ENCODE measurements around the gene PGS1.

The PGS1 gene

DNA sequence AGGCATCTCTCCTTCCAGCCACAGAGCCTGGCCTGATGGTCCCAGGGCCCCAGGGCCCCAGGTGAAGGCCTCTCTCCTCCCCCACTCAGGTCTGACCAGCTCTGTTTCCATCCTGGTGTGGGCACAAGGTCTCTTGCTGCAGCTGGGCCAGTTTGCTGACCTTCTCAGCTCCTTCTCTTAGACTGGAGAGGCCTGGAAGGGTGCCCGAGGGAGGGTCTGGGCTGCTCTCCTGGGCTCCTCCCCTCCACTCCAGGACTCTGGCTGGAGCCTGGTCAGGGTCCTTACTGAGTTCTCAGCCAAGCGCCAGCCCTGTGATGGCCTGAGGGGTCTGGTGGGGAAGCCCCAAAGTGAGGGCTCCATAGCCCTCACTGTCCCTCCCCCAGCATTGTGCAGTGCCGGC lies 31.0 kb upstream of the PGS1 start:
- DNase-seq = no peak

DNA sequence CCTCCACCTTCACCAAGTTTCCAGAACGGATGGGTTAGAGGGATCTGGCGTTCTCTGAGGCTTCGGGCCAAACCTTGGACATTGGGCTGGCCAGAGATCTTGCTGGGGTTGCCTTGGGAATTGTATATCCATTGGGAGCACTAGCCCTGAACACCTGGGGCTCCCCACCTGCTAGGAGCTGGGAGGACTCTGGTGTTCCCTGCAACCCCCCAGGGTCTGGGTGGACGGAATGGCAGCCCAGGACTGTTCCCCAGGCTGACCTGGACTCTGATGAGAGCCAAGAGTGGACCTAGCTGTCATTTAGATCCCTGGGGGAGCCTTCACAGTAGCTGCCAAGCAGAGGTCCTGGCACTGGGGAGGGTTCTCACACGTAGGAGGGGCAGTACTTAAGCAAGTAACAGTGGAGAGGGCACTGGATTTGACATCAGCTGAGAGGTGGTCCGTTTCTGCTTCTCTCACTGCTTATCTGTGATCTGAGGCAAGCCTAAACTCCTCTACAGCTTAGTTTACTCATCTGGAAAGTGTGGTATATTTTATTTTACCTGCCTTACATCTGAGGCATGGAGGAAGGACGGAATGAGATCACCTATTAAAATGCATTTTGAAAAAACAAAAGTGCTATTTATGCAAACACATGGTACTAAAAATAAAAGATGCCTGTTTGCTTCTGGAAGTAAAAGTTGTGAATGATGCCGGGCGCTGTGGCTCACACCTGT lies 30.2 kb upstream of the PGS1 start:
- DNase-seq = no peak

DNA sequence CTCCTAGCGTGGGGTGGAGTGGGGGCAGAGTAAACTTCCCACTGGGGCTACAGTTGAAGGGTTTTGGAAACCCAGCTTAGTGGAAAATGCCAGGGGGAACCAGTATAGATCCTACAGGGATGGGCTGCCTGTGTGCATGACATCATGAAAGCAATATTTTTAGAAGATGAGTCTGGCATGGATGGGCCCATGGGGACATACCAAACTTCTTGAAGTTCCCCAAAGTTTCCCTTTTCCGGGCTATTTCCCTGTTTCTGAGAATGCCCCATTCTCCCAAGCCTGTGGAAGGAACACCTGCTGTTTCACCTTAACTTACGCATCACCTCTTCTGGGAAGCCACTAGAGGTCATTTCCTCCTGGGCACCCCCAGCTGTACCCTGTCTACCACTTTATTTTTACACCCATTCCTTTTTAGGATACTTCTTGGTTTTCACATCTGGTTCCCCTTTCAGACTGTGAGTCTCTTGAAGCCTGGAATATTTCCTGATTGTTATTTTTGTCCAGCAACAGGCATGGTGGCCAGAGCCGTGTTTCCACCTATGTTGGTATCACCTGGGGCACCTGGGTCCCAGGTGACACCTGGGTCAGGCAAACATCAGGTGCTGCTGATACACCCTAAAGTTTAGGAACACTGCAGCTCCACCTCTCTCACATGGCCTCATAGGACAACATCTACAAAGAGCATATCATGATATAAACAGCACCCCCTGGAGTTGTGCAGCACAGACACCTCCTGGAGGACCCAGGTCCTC lies 28.4 kb upstream of the PGS1 start:
- DNase-seq = no peak

DNA sequence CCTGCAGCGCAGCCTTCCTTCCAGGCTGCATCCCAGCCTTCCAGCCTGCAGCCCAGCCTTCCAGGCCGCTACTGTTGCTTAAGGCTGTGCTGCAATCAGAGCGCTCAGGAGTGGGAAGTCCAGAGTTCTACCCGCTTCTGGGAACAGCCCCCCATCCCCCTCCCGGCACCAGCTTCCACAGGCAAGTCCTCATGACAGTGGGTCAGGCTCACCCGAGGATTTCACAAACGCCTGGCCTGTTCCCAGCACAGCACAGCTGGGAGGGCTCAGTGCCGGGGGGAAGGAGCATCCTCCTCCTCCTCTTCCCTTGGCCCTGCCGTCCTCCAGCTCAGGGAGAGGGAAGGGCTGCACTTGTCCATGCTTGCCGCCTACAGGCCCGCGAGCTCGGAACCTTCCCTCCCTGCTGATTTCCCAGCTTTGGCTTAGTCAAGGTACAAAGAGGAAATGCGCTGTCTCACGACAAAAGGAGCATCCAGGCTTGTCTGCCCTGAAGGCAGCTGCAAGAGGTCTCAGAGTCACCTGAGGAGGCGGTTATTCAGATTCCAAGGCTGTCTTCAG lies 26.9 kb upstream of the PGS1 start:
- DNase-seq = no peak

DNA sequence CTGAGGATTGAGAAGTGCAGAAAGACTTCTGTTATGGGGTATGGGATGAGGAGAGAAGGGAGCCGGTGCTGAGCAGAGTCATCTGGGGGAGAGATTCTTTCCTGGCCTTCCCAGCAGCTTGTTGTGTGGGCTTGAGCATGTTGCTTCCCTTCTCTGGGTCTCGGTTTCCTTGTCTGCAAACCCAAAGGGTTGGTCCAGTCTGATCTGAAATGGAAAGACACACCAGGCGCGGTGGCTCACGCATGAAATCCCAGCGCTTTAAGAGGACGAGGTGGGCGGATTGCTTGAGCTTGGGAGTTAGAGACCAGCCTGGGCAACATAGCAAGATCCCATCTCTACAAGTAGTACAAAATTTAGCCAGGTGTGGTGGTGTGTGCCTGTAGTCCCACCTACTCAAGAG lies 24.6 kb upstream of the PGS1 start:
- DNase-seq = no peak

DNA sequence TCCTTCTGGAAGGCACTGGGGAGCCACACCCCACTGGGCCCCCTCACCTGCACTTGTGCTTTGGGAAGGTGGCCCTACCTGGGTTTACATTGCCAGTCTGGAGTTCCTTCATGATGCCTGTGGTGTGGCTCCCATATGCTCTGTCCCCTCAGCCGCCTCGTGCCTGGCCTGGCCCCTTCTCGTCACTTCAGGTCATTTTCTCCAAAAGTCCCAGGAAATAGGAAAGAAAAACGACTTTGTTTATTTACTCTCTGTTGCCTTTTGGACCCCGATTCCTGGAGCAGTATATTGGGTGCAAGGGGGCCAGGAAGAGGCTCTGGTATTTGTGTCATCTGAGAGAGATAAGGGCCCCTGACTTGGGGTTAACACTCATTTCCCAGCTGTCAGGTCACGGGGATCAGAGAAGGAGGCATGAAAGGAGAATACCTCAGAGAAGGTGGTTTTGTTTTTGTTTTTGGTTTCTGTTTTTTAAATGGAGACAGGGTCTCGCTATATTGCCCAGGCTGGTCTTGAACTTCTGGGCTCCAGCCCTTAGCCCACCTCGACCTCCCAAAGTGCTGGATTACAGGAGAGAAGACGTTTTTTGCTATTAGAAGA lies 23.3 kb upstream of the PGS1 start:
- DNase-seq = no peak

DNA sequence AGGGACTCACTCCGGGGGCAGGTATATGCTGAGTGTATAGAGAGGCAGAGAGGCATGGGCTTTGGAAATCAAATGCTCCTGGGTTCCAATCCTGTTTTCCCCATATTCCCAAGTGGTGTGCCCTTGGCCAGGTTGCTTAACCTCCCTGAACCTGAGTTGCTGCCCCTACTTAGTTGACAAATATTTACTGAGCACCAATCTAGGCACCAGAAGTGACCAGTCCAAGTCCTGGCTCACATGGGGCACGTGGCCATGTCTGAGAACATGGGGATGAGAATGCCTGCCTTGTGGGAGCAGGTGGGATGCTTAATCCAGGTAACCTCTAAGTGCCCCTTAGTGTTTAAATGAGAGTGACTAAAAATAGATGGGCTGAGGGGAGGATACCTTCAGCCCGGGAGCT lies 22.7 kb upstream of the PGS1 start:
- no peak for DNase-seq

DNA sequence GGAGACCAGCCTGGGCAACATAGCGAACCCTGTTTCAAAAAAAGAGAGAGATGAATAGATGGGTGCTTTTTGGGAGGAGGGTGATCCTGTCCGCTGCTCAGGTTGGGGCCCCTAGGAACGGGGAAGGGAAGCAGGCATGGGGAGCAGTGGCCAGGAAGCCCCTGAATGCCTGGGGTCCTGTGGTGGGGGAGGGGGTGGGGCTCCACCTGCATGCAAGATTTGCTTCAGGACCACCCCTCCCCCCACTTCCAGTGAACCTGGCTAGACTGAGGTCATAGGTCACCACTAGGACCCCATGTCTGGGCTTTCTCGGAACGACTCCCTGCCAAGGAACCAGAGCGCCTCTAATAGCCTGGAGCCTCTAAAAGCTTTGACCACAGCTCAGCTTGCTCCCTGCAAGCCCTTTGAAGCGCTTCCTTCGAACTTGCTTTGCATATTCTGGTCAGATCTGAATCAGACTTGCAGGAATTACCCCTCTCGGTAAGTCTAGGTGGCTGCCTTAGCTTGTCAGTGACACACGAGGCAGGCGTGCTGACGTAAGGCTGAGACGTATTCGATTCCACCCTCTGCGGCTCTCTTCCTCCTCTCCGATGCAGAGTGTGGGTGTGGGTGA lies 22.2 kb upstream of the PGS1 start:
- peak; percentile 90 to 91 for DNase-seq

DNA sequence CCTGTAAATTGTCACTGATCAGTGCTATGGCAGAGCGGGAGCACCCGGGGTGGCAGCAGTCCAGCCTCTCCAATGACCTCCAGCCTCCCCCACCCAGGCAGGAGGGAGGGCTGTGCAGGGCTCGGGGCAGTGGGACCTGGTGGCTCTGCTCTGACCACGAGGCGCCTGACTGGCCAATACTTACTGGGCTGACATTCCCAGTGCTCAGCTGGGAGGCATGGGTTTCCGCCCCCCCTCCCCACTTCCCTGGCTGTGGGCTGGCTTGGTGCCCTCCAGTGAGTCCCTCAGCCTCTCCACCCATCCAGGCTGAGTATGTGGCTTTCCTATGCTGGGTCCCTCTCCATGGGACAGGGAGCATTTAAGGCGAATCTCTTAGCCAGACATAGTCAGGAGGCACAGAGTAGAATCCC lies 21.3 kb upstream of the PGS1 start:
- DNase-seq = no peak

DNA sequence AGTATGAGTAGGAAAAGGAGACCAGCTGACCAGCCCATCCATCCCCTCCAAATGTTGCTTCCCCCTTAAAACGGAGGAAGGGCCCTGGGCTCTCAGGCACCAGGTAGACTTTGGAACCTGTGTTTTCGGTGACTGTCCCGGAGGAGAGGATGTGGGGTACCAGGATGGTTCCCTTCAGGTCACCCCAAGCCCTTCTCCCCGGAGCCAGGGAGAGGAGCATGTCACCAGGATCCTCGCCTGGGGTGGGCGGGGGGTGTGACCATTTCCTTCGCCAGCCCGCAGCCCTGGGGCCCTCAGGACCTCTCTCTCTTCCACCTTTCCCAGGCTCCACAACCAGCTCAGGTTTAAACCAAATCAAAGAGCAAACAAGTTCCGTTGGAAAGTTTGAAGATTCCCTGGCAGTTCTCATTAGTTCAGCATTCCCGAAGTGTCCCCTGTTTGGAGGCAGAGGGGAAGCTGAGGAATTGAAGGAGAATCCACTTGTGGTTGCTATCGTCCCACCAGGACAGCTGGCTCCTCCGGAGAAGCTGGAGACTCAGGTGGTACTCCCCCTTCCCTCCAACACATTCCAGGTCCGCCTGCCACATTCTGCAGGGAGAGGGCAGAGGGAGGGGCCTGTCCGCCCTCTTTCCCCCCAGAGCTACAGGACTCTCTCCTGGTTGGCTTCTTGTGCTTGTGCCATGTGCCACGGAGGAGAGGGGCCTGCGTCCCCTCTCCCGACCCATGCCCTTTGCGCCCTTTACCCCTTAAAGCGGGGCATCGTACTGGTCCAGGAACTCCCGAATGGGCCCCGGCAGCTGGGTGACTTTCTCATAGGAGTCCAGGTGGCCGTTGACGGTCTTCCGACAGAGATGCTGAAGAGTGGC lies 20.5 kb upstream of the PGS1 start:
- no peak for DNase-seq

DNA sequence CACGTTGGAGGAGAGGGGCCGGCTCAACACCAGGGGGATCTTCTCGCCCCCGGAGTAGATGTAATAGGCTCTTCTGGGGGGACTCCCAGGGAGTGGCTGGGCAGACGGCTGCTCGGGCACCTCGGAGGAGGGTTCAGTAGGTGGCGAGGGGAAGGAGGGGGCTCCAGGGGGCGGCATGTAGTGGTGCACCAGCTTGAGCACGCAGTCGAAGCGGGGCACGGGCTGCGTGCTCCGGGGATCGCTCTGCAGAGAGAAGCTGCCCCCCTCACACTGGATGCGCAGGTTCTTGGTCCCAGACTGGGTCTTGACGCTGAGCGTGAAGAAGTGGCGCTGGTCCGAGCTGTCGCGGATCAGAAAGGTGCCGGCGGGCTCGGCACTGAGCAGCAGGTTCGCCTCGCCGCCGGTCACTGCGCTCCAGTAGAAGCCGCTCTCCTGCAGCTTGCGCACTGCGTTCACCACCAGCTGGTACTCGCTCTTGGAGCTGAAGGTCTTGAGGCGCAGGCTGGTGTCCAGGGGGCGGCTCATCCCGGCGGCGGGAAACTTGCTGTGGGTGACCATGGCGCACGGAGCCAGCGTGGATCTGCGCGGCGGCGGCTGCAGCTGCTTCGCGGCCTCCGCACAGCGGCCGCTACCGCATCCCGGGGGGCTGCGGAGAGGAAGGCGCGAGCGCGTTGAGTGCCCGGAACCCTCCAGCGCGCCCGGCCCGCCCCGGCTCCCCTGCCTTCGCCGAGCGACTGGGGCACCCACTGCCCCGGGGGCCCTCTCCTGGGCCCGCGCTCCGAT lies 19.7 kb upstream of the PGS1 start:
- DNase-seq = no peak

DNA sequence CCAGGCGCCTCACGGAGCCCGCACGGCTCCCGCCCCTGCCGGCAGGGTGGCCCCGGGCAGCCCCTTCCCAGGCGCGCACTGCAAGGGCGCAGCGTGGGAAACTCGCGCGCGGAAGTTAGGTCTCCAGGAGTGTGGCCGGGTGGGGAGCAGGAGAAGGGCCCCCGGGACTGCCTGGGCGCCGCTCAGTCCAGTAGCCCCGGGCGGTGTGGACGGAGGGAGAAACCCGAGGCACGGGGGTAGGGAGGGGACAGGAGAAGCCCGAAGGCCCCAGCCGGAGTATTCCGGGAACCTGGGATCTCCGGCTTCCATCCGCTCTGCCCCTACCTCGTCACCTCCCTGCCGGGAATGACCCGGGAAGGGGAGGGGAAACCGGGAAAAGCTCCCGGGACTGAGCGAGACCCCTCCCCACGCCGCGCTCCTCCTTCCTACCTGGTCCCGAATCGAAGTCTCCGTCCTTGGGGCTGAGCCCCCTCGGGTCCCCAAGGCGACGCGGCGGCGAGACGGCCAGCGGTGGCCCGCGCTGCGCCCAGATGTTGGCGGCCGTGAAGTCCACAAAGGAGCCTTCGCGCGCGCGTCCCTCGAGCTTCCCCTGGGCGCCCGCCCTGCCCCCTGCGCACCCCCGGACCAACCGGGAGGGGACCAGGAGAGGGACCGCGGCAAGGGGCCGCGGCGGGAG lies 19.0 kb upstream of the PGS1 start:
- DNase-seq = no peak

DNA sequence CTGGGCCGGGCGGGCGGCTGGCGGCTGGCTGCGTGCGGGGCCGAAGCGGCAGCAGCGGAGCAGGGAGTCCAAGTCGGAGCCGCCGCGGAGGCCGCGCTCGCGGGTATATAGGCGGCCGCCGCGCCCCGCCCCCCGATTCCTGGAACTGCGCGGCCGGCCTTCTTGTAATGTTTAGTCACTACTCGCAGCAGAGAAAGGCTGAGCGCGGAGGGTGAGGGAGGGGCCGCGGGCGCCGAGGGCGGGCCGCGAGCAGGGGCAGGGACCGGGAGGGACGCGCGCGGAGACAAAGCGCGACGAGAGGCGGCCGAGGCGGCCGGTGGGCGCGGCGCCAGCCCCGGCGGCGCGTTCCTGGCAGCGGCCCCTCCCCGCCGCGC lies 18.5 kb upstream of the PGS1 start, which contains the start of gene SOCS3:
SOCS3 (minus strand) TSS at position 81 of the 374 bp plus-strand sequence. CDS start 982 bp downstream, outside the sequence.
- DNase-seq = peak; percentile 97

DNA sequence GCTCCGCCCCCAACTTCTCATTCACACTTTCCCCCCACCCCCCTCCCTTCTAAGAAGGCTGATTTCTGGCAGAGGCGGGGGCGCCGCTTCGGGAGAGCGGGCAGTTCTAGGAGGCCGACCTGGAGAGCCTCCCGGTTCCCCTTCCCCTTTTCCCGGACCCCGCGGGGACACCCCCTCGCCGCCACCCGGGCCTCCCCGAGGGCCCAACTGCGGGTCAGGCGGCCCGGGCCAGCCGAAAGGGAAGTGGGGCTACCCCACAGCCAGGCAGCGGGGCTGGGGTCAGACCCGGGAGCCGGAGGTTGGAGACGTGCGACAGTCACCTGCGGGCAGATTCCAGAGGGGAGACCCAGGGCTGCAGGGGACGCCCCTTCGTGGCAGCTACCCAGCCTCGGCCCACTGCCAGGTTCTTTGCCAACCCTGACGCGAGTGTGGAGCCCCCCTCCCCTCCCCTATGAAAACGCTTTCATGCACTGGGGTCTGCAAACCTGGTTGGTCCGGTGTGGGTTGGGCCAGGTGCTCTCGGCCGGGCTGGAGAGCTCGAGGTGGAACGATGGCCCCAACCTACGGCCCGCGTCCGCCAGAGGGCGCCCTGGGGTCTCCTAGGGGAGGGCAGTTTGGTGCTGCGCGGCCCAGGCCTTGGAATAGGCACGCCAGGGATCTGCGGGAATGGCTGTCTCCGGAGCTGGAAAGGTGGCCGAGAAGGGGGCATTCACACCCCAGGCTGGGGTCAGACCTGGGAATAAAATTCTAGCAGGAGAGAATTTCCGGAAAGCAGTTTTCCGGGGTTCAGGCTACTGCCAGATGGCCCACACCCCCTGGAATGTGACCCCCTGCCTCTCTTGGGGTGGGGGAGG lies 17.9 kb upstream of the PGS1 start:
- DNase-seq = peak; percentile 87 to 90

DNA sequence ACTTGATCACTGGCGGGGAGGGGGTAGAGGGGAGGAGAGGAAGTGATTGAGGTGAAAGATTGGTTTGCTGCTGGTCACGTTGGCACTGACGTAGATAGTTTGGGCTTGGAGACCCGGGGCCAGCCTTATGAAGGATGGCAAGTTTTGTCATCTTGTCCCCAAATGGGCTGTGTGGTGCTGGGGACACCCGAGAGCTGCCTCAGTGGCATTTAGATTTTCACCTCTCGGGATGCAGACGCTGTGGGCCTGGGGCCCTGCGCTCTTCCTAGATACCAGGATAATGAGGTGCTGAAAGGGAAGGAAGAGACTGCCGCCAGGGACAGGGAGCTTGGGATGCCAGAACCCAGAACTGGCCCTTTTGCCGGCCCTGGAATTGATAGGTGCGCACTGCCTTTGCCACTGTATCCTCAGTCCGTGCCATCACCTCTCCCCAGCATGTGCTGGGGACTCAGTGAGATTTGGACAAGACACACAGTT lies 17.2 kb upstream of the PGS1 start:
- DNase-seq = no peak

DNA sequence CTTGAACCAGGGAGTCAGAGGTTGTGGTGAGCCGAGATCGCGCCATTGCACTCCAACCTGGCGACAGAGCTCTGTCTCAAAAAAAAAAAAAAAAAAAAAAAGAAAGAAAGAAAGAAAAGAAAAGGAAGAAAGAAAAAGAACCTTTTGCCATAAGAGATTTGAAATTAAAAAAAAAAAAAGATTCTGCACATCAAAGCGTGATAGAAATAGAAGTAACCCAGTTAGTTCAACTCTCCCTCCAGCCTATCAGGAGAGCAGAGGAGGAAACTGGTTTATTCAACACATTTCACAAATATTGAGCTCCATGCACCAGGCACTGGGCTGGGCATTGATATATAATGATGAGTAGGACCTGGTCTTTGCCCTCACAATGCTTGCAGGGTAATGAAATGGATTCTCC lies 16.2 kb upstream of the PGS1 start:
- DNase-seq = no peak

DNA sequence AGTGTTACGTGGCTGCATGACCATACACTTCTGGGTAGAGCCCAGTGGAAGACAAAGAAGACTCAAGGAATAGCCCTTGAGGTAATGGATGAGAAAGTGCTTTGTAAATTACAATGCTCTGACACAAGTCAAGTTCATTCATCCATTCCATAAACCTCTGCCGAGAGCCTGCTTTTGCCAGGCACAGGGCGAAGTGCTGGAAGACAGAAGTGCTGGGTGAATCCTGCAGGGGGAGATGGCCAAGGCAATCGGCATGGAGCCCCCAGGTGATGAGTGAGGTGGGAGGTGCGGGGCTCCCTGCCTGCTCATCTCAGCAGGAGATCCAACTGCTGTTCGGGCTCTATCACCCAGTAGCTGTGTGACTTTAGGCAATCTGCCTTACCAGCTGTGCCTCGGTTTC lies 15.8 kb upstream of the PGS1 start:
- DNase-seq = no peak

DNA sequence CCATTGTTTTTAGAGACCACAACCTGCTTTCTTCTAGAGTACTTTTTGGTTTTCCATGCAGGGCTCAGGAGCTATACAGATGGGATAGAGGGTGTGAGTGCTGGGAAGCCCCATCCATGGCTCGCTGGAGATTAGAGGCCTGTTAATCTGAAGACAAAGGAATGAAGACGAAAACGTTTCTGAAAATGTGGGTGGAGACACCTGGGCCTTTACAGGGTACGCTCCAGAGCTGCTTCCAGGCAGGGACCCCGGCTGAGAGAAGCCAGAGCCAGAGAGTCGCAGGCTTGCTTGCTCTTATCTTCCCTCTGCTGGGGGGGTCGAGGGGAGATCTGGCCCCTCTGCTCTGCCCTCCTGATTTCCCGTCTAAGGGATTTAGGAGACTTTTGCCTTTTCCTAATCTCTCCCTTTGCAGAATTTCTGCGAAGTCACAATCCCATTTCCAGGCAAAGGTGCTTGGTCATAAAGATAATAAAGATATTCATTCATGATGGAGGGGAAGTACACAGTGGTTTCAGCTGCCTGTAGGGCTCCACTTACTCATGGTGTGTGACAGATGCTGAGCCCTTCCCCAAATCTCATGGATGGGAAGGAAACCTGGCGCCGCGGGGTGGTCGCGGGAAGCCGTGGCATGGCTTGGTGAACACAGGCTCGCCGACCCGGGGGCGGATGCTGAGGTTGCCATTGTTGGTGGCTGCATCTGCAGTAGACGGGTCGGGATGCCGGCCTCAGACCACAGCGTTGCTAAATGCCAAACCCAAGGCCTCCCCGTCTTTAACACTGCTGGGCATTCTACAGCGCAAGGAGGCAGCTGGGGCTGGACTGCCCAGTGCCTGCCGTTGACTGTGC lies 13.8 kb upstream of the PGS1 start:
- no peak for DNase-seq

DNA sequence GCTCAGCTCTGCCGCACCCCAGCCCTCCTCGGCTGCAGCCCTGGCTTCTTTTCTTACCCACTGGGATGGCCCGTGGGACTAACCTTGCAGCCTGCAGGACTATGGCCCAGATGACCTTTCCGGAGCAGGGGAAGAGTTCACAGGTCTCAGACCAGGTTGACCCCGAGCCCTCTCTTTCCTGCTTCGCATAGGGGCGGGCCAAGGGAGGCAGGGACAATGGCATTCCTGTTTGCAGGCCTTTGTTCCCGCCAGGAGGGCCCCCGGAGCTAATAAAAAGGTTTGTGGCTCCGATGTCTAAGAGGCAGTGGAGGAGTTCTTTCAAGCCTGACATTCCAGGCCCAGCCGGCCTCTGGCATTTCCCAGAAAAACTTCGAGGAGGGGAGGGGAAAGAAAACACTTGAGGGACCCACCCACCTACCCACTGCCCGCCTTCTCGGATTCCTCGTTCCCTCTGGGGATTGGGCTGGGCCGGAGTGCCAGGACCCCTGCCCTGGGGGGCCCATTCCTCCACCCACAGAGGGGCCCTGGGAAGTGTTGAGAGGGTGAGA lies 12.8 kb upstream of the PGS1 start:
- no peak for DNase-seq

Data from activated CD4-positive, alpha-beta T cell treated with anti-CD3 and anti-CD28 coated beads, Interleukin-2, amount 50 U/mL, for 4 hours (primary cell).